HG03064 (cell line): Measurements from ENCODE around the gene MICALL2.

Experiments used
- ATAC-seq: cut with Tn5 transposase; IDR thresholded peaks from one replicate; pipeline ENCODE4 v1.9.1; 2021; ENCODE audit warnings: low read depth; ENCODE audit not compliant: unreplicated experiment

Gene MICALL2

GRCh38 chr7:1458683-1459511 lies at the start of gene MICALL2:
MICALL2 (minus strand) TSS chr7:1459470; CDS start chr7:1459326, 144 bp downstream.
- peak; percentile 12 for ATAC-seq

- no peak for ATAC-seq
Measured at GRCh38 chr7:1508277-1508758, 49.0 kb upstream of the MICALL2 start.

- ATAC-seq, result no peak
Measured at GRCh38 chr7:1505731-1506550, 46.7 kb upstream of the MICALL2 start.

GRCh38 chr7:1503816-1504775 lies 44.8 kb upstream of the MICALL2 start, which contains the start of gene INTS1:
INTS1 (minus strand) TSS chr7:1504389; CDS start chr7:1503960, 429 bp downstream.
- ATAC-seq, result peak; percentile 67

GRCh38 chr7:1503390-1503789 lies 44.1 kb upstream of the MICALL2 start:
- no peak for ATAC-seq

- ATAC-seq, result no peak
Measured at GRCh38 chr7:1502845-1503244, 43.6 kb upstream of the MICALL2 start.

- ATAC-seq, result no peak
Measured at GRCh38 chr7:1501487-1502270, 42.4 kb upstream of the MICALL2 start.

- ATAC-seq, result no peak
Measured at GRCh38 chr7:1500064-1500807, 41.0 kb upstream of the MICALL2 start.

- no peak for ATAC-seq
Measured at GRCh38 chr7:1499367-1500029, 40.2 kb upstream of the MICALL2 start.

- ATAC-seq, result no peak
Measured at GRCh38 chr7:1498370-1499305, 39.4 kb upstream of the MICALL2 start.

GRCh38 chr7:1497293-1497927 lies 38.1 kb upstream of the MICALL2 start:
- ATAC-seq, result no peak

- no peak for ATAC-seq
Measured at GRCh38 chr7:1496531-1497292, 37.4 kb upstream of the MICALL2 start.

- ATAC-seq, result no peak
Measured at GRCh38 chr7:1495564-1496242, 36.4 kb upstream of the MICALL2 start.

GRCh38 chr7:1494866-1495563 lies 35.7 kb upstream of the MICALL2 start:
- ATAC-seq, result no peak

- ATAC-seq, result no peak
Measured at GRCh38 chr7:1494447-1494846, 35.2 kb upstream of the MICALL2 start.
